Stimulated activated CD4-positive, alpha-beta T cell treated with anti-CD3 and anti-CD28 coated beads, Interleukin-12 subunit alpha, Interleukin-12 subunit beta, amount 100 ng/mL, for 24 hours (primary cell): ENCODE measurements around the gene MYO5A.

Experiments used
- DNase-seq, 2 experiments: peaks; one replicate each; pipeline ENCODE4 v3.0.0-alpha.2; 2020; ENCODE audit warnings: low read depth in 2 of 2

Gene MYO5A

DNA sequence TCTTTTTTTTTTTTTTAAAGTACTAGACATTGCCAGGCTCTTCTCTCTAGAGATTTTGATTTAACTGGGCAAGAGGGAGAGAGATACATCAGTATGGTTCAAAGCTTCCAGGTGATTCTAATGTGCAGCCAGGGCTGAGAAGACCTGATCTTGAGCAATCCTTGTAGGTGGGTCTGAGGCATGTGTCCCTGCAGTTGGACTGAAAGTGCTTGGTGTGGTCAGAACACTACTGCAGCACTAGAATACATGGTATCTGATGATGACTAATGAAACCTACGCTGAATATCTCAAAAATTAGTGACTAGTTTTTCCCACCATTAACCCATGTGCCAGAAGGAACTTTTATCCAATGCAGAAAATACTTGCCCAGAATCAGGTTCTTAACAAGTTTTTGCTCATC, 198.7 kb downstream of the MYO5A start:
- no peak for DNase-seq

DNA sequence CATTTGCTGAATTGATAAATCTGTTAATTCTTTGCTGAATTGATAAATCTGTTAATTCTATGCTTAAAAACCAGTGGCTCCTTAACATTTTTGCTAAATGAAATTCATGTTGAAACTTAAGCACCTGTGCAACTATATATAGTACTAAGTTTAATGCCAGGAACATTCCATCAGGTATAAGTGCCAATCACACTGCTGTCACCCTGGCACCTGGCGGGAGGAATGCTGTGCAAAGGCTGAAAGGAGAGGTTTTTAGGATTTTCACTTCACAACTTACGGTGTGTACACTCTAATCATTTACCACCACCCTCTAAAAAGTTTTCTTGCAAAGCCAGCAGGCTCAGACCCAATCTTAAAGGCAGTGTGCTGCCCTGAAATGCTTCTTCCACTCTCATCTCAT, 199.5 kb downstream of the MYO5A start:
- DNase-seq, result no peak

DNA sequence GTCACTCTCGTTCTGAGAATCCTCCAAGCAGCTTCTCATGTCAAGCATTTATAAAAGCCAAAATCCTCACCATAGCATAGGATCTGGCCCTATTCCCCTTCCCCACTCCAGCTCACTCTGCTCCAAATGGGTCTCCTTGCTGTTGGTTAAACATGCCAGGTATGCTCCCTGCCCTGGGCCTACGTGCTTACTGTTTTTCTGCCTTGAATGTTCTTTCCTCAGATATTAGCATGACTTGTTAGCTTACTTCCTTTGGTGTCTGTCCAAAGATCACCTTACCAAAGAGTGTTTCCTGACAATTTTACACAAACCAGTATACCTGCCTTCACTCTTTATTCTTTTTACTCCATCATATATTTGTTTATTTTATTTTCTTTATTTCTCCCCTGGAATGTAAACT, 200.0 kb downstream of the MYO5A start:
- no peak for DNase-seq

DNA sequence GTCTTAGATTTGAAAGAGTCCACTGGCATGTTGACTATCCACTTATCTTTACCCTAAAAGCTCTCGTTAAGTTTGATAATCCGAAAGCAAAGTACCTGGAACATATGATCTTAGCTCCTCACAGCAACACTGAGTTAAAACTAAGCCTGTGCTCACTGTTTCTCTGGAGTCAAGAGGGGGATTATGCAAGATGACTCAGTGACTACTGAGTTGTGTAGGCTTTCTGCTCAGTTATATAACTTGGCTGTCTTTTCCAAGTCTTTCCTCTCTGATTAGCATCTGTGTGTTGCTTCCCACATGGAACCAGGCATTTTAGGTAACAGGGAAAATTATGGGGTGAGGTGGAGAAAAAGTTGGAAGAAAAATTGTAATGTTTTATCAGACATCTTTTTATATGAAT, 201.9 kb downstream of the MYO5A start:
- no peak for DNase-seq

DNA sequence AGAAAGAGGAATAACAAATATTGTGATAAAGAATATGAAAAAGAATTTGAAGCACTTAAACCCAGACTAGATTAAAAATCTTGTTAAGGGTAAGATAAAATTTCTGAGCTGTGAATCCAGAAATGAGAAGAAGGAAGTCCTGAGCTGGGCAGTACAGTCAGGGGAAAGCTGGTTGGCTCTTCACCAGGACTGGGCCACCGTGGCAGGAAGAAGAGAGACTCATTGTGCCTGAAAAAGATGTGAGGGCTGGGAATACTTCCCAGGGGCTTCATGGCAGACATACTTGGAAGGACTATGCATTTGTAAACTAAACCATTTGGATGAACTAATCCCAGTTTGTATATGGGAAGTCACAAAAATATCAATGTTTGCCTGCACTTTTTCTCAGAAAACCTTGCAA, 204.6 kb downstream of the MYO5A start:
- no peak for DNase-seq

DNA sequence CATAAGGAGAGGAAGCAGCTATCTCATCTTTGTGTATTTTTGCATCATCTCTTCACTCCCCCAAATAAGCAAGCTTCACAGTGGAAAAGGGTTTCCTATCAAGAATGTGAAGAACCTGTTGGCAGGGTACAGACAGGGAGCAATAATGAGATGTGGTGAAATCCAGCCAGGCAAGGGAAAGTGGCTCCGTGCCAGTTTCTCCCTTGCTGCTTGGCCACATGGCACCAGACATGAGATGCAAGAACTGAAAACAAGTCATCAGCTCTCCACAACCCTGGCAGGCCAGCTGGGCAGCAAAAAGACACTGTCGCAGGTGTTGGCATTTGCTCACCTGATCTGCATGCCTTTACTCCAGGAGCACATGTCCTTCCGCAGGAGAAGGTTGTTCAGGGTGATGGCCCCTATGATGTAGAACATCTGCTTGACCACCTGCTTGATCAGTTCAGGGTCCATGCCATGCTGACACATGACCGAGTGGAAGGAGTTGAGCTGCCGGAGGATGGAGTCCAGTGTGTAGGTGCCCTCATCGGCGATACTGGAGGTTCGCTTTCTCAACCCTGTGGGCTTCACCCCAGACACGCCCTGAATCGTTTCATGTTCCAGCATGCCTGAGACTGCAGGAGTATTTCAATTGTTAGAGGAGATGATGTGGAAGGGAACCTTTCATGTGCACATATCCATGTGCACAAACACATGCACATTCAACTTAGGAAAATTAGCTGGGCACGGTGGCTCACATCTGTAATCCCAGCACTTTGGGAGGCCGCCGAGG, 209.8 kb downstream of the MYO5A start:
- DNase-seq, result no peak

DNA sequence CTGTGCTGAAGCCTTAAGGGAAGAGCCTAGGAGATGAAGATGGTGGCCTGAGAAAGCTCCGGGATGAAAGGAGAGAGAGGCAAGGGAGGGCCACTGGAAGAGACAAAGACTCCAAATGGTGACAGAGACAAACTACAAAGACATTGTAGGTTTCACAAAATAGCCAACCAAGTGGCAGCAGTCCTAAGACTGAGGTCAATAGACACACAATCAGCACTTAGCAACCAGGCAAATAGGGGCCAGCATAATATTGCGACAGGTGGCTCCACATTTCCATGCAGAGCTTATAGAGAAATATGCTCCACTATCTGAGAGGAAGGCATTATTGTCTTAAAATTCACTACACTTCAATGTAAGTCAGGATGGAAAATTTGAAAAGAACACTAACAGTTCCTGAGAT, 211.0 kb downstream of the MYO5A start:
- DNase-seq, result no peak

DNA sequence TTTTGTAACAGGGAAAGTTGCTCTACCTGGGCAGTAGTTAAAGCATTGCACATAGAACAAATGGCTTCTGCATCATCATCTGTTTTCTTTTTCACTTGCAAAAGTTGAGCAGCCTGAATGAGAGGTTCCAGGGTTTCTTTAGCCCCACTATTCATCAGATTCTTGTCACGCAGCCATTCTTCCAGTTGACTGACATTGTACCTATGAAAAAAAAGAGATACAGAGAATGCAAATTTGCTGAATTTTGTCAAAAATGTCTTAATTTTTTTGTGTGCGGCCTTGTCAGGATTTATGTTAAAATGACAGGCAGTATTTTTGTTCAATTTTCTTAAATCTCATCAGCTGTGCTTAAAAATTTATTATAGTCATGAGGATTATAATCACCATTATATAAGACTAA, 211.7 kb downstream of the MYO5A start:
- DNase-seq, result no peak

DNA sequence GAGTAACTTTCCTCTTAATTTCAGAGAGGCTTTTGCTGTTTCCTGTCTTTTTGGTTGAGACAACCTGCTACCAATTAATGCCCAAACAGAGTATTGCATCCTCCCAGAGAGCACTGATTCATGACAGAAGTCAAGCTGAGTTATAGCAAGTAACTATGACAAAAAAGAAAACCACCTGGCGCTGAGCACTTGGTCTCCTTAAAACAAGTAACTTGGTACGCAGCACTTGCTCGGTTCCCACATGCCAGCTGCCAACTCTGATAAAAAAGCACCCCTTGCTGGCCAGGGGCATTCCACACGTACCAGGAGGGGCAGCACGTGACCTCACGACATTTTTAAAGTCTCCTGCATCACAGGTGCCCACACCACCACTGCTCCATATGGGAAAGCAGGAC, 219.5 kb downstream of the MYO5A start:
- DNase-seq, result no peak

DNA sequence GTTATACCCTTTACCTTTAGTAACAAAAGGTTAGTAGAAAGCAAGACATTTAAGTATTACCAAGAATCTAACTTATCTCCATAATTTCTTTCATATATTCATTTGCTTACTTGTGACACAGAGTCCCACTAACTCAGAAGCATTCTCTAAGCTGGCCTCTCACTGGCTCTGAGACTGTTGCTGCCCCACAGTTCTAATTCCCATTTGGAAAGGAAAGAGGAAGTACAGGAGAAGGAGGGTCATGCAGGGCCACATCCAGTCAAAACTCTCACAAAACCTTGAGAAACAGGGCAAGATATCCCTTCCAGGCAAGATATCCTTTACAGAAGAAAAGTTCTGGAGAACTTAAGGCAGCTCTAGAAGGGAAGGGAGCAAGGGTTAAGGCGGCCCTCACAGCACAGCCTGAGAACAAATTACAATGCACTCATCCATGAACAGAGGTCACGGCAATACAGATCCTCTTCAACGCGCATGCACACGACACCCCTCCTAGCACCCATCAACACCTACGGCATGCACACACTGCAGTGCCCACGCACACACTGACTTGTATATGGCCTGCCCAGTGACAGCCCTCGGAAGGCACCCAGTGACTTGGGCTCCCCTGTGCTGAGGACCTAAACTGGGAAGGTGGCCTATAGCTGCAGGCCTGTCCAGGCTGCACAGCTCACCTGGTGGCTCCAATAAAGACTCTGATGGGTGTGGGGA, 220.1 kb downstream of the MYO5A start:
- DNase-seq, result no peak

DNA sequence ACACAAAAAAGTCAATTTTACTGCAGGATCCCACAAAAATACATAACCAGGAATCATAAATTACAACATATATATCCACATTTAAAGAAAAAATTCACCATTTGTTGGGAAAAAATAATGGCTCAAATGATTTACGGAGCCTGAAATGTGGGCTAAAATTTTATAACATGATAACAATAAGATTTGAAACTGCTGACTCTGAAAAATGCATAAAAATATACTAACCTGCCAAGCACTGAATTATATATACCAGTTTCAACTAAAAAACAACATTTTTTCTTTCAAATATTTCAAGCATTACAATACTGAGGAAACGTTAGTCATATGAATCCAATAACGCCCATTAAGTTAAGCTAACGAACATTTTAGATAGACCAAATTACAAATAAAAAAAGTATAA, 220.8 kb downstream of the MYO5A start:
- DNase-seq, result no peak

DNA sequence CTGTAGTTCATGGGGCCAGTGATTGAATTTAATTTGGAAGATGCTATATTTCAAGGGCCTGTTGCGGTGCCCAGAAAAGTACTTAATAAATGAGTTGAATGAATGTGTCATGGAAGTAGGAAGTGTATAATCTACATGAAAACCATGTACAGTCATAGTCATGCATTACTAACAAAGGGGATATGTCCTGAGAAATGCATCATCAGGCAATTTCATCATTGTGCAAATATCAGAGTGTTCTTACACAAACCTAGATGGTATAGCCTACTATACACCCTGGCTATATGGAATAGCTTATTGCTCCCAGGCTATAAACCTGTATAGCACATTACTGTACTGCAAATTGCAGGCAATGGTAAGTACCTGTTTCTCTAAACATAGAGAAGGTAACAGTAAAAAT, 222.4 kb downstream of the MYO5A start:
- no peak for DNase-seq

DNA sequence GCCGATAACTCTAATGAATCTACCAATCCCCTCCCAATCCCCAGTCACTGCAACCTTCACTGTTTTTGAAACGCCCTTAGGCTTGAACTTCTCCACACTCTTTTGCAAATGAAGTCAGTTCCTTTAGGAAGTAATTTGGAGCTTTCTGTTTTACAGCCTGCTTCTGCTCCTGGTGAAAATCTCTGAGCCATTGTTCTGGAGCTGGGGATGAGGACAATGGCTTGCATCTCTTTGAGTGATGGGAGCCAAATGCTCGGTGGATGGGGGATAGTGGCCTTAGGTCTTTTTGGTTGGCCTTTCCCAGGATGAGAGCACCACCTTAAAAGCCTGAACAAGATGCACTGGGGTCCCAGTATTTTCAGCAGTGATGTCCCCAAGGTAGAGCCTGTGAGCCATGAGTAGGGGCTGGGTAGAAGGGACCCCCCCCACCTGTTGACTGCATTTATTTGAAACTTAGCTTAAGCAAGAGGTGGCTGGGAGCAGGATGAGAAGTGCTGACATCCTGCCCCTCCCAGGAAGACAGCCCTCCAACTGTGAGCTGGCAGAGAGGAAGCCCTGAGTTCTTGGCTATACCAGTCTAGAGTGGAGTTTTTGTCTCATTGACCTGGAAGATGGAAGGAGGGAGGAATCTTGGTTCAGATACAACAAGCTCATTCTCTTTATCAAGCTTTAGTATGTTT, 225.4 kb downstream of the MYO5A start:
- DNase-seq, result no peak

DNA sequence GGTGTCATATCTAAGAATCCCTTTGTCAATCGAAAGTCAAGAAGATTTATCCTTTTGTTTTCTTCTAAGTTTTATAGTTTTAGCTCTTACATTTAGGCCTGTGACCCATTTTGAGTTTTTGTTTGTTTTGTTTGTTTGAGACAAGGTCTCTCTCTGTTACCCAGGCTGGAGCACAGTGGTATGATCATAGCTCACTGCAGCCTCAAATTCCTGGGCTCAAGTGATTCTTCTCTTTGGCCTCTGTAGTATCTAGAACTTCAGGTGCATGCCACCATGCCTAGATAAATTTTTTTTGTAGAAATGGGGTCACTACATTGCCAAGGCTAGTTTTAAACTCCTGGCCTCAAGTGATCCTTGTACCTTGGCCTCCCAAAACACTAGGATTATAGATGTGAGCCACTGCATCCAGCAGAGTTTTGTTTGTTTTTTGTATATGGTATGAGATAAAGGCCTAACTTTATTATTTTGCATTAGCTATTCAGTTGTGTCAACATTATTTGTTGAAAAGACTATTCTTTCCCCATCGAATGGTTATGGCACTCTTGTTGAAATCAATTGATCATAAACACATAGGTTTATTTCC, 227.3 kb downstream of the MYO5A start:
- DNase-seq, result no peak

DNA sequence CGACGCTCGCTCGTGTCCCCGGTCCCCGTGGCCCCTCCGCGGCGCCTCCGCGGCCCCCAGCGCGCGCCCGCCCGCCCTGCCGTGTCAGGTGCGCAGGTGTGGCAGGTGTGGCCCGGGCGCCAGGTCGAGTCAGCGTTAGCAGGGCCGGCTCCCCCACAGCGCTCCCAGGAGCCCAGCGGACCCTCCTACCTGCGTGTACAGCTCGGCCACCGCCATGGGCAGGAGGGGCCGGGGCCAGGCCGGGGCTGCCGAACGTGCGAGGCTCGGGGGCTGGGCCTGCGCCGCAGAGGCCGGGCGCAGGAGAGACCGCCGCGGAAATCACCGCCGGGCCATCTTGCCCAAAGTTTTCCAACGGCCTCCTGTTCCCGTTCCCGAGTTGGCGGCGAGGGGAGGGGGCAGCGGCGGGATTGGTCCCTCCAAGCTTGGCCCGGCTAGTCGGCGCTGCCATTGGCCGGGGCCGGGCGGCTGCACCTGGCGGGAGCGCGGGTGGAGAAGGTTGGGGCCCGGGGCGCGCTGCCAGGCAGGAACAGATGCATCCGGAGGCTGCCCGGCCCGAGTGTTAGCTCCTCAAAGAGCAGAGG, 233.2 kb downstream of the MYO5A start, which contains the start of gene MYO5C:
TSS of gene MYO5C (minus strand) at position 384 of the 581 bp plus-strand sequence. CDS start at position 216, 168 bp downstream.
- no peak for DNase-seq

DNA sequence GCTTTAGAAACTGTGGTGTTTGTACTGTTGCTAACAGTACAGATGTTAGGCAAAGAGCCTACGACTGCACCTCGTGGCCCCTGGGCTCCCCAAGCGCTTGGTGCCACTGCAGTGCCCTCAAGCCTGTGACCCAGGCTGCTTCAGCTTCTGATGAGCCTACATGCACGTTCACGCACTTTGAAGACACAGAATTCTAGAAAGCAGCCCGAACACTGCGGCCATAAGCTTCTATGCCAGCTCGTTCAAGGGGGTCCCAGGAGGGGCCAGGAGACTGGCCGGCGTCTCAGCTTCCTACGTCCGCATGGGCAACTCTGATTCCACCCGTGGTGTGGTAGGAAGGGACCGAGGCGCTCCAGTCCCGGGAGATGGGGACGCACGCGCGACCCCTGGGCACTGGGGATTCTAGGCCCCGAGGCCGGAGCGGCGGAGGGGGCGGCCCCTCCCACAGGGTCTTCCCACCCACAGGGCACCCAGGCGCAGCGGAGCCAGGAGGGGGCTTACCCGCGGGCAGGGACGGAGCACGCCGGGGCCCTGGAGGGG, 233.7 kb downstream of the MYO5A start:
- DNase-seq, result no peak

DNA sequence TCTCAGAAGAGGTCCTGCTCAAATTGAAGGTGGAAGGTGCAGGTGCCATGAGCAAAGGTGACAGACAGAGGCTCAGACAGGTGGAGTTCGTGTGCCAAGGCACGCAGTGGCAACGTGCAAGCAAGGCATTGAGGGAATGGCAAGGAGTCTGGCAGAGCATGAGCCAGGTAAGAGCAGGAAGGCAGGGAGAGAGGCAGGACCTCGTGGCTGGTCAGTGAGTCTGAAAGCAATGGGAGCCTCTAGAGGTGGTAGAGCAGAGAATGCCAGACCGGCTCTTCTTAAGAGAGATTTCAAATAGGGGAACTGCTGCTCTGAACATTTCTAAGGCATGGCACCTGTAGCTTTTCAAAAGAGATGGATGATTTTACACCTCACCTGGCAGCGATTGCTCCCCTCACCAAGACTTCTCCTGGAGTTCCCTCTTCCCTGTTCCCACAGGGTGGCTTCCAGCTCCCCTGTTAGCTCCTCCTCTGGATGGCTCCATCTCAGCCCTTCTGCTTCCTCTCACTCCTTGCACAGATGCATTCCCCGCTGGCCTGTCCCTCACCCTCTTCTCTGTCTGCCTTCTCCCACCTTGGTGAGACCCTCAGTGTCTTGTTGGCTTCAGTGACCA, 235.8 kb downstream of the MYO5A start:
- DNase-seq, result no peak

DNA sequence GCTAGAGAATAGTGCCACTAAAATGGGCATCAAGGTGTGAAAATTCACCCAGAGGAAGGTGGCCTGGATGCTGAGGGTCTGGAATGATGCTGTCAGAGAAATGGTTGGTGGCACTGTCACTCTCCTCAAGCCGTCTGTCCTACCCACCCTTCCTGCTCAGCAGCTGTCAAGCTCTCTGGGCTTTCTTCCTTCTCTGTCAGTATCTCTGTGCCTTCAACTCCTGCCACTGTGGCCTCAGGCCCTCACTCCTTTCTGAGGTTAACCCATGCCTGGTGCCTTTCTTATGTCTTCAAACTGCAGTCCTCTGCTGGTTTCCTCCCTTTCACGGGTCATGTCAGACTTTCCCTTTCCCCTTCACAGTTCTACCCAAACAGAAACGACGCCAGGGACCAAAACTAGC, 237.5 kb downstream of the MYO5A start:
- DNase-seq, result no peak

DNA sequence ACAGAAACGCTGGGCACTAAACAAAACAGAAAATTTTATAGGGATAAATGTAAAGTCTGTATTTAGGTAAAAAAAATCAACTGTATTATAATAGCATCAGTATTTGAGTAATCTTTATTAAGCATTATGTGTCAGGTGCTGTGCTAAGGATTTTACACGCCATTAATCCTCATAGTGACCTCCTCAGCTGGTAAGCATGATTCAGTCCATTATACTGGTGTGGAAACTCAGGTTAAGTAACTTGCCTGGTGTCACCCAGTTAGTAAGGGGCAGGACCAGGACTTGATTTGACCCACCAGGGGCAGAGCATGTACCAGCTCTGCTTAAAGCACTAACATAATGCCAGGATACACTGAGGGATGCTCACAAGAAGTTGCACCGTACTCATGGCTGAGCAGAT, 237.9 kb downstream of the MYO5A start:
- no peak for DNase-seq

DNA sequence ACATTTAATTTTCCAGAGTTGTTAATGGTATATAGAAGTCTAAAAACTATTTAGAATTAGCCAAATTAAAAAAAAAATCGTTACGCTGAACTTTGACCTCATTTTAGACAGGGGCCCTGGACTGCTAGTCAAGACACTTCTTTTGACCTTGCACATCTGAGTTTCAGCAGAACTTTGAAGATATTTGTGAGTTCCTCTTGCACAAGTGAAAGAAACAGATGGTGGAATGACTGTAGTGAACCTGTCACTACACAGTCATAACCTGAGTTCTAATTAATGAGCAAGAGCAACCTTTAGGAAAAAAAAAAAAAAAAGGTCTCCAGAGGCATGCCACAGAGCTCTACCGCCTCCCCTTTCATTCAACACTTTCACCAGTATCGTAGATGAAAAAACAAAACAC, 238.4 kb downstream of the MYO5A start:
- DNase-seq, result no peak

DNA sequence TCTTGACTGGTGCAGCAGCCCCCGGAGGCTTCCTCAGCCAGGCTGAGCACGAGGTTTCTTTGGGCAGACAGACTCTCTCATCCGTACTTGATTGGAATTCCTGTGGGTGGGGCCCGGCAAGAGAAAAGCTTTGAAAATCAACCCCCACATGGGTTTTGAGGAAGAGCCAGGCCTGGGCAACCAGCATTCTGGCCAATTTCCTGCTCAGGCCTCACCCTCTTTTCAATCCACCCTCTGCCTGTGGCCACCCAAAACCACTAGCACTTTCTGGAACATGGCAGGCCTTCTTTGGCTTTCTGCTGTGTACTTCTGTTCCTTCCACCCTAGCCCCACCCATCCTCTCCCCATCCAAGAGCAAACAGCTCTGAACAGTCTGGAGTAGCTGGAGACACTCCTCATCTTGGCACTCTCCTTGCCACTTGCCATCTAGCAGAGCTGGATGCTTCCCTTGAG, 239.0 kb downstream of the MYO5A start:
- no peak for DNase-seq
